GM12892 (cell line): ENCODE measurements around the gene CGB1.

Experiments used
- POLR2A ChIP-seq: IDR thresholded peaks from 2 replicates; pipeline ENCODE4 v1.6.1; 2011; ENCODE audit warnings: low read depth, low read length, control low read depth
- POLR2AphosphoS5 ChIP-seq: IDR thresholded peaks from 2 replicates; pipeline ENCODE4 v1.6.1; 2011; ENCODE audit warnings: low read depth, low read length, control low read depth
- TAF1 ChIP-seq: IDR thresholded peaks from 2 replicates; pipeline ENCODE4 v1.6.1; 2011; ENCODE audit warnings: low read depth, mild to moderate bottlenecking, control low read depth, low read length, borderline replicate concordance

- TF ChIP-seq POLR2AphosphoS5: no peak
- no peak for TF ChIP-seq TAF1
- TF ChIP-seq POLR2A: no peak
Observed at GRCh38 chr19:49069026-49069425, 32.3 kb upstream of the CGB1 start.
